ENCODE data around the gene EPC1.

The EPC1 gene

DNA sequence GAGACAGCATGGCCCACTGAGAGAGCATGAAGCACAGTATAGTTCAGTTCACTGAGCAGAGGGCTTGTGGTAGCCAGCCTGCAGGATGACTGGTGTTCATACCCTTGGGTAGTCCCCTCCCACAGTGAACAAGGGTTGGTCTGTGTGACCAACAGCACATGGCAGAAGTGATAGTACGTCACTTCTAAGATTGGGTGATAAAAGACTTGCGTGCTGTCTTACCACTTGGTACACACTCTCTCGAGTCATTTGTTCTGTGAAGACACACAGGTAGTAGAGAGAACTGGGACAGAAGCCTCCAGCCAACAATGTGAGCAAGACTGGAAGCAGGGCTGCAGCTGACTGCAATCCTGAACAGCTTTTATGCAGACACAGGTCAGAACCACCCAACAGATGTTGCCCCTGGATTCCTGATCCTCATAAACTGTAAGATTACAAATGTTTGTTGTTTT, 14.6 kb downstream of the EPC1 start:
- DNase-seq (ENCODE audit: low read depth in 2 of 2), result peak; percentile 58 to 72

DNA sequence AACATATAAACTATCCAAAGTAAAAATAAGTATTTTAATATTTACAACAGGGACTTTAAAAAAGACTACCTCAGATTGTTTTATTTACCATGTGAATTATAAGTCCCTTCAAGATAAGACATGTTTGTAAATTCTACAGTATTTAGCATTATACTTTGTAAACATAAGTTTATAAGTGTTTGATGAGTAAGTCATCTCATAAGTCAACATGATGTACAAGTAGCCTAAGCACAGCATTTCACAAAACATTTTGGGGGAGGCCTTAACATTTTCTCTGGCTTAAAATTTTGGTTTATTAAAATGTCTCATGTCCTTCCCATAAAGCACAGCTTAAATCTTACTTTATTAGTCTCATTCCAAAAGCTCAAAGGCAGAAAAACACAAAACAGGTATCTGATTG, 15.4 kb downstream of the EPC1 start:
- no peak for DNase-seq (ENCODE audit: low read depth in 2 of 2)

DNA sequence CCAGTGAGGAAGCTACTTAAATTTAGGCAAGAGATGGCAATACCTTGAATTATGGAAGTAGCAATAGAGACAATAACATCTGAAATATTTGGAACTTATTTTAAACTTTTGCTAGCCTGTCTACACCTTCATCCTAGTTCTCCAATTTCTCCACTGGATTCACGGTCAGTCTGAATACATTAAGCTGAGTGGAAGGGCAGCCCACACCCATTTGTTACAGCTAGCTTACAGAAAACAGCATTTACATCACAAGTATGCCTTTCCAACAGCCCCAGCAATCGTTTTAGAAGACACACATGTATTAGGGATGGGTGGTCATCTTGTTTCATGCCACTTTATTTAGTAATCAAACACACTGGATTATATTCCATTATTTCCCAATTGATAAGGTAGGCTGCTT, 16.7 kb downstream of the EPC1 start:
- DNase-seq (ENCODE audit: low read depth in 2 of 2), result no peak

DNA sequence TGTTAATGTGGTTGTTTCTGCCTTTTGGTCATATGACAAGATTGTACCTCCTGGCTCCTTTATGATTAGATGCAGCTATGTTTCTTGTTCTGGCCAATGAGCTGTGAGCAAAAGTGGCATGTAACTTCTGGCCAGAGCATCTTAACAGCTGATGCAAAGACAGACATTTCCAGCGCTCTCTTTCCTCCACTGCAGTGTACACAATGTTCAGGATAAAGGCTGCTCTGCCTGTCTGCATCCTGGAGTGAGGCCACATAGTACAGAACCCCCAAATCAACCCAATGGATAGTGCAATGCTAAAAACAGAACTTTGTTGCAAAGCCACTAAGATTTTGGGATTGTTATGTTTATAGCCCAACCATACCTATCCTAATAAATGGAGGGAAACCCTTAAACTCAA, 17.9 kb downstream of the EPC1 start:
- DNase-seq (ENCODE audit: low read depth in 2 of 2), result no peak

DNA sequence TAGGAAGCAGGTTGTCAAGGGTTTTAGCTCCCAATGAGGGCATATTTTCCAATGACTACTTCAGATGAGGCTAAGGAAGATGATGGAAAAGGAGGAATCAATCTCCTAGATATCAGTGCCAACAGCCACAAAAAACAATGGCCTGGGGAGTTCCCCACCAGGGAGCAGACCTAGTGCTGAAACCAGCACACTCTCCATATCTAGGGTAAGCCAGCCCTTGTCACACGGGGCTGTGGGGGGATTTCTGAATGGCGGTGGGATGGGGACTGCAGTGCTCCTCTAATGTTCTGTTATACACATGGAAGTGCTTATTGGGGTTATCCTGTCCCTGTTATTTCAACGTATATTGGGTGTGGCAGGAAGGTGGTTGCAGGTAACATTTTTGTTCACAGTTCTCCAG, 18.5 kb downstream of the EPC1 start:
- no peak for DNase-seq (ENCODE audit: low read depth in 2 of 2)

DNA sequence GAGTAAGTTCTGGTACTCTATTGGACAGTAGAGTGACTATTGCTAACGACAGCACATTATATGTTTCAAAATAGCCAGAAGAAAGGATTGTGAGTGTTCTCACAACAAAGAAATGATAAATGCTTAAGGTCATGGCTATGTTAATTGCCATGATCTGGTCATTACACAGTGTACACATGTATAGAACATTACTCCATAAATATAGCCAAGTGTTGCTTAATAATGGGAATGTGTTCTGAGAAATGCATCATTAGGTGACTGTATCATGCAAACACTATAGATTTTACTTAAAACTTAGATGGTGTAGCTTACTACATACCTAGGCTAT, 19.6 kb downstream of the EPC1 start:
- DNase-seq (ENCODE audit: low read depth in 2 of 2), result no peak

DNA sequence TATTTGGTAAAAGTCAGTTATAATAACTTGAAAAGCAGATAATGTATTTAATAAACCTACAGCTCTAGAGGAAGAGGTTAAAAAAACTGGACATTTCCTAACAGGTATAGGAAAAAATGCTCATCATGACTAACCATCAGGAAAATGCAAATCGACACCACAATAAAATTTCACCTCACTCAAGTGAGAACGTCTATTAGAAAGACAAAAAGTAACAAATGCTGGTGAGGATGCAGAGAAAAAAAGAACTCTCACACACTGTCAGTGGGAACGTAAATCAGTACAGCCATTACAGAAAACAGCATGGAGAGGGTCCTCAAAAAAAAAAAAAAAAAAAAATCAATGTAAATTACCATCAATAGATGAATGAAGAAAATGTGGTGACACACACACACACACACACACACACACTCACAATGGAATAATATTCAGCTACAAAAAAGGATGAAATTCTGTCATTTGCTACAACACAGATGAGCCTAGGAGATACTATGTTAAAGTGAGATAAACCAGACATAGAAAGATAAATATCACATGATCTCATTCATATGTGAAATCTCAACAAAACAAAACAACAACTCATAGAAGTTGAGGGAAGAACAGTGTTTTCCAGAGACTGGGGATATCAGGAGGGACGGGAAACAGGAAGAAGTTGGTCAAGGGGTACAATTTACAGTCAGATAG, 20.1 kb downstream of the EPC1 start:
- DNase-seq (ENCODE audit: low read depth in 2 of 2), result no peak

DNA sequence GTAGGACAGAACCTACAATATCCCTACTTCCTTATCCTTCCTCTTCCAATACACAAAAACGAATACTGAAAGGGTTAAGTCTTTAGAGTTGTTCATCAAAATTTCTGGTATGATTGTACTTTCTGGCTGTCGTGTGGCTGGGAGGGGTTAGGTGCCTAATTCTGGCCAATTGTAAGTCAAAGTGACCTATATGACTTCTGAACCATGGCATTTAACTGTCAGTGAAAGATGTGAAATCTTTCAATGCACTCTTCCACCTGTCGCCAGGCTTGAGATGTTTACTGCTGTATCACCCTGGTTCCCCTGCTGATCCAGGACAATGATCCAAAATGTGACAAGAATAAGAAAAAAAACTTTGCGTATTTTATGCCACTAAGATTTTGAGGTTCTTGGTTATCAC, 20.8 kb downstream of the EPC1 start:
- no peak for DNase-seq (ENCODE audit: low read depth in 2 of 2)

DNA sequence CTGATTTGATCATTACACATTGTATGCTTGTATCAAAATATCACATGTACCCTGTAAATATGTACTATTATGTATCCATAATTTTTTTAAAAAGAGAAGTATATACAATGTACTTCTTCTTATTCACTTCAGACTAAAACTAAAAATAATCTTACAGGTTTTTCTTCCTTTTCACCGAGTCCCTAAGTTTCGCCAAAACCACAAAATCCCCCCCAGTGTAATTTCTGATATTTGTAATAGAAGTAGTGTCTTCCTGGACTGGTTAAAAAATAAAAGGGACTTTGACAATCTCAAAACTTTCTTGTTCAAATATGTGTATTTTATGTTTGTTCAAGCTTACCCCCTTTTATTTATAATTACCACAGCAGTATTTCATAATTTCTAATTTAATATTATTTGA, 23.9 kb downstream of the EPC1 start:
- no peak for DNase-seq (ENCODE audit: low read depth in 2 of 2)

DNA sequence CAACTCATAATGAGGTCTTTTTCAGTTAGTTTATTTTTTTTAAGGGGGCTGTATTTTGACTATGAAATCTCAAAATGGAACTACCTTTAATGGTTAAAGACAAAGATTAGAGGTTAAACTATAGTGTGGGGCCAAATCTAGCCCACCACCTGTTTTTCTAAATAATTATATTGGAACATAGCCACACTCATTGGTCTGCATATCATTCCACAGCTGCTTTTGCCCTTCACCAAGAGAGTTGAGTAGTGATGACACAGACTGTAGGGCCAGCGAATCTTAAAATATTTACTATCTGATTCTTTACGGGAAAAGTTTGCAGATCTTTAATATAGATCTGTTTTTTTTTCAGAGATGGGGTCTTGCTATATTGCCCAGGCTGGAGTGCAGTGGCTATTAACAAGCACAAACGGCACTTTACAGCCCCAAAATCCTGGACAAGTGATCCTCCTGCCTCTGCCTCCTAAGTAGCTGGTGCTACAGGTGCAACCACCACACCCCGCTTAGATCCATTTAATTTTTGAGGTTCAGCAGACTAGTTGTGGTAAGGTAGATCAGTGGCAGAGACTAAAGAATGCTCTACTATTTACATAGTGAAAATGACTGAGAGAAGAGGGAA, 25.8 kb downstream of the EPC1 start:
- no peak for DNase-seq (ENCODE audit: low read depth in 2 of 2)

DNA sequence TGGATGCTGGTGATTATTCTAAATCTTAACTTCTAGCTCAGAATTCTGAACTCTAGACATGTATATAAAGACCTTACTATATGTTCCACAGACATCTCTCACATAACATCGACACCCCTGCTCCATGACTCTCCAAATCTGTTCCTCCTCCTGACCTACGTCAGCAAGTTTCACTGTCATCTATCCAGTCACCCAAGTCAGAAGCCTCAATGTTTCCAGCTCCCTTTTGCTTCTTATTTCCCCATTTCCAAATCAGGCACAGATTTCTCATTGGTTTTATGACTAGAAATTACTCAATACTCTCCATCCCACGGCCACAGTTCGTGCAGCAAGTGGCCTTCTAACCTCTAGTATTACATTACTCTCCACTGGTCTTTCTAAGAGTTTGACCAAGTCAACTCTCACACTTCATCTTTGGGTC, 28.5 kb downstream of the EPC1 start:
- DNase-seq (ENCODE audit: low read depth in 2 of 2), result peak in 1 of 2 donors; percentile 22

DNA sequence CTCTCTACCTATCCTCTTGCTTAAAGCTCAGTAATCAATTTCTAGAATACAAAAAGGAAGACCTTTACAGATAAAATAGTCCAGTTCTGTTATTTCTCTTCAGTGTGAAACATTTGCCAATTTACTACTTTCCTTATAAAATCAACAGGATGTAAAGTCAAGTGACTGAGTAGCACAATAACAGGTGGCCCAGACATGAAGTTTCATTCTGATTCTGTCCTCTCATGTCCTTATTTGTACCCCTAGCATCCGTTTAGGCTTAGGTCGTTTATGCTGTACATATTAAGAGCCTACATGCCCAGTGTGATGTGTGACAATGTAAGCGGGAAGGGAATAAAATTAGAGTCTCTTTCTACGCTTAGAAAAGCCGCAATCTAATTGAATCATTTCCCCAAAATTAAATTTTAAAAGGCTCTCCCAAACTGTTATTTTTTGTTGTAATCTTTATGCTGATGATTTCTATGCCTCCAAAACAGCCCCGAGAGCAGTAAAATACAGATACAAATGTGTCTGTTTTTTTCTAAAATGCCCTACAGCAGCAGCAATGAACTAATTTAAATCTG, 29.1 kb downstream of the EPC1 start:
- no peak for DNase-seq (ENCODE audit: low read depth in 2 of 2)

DNA sequence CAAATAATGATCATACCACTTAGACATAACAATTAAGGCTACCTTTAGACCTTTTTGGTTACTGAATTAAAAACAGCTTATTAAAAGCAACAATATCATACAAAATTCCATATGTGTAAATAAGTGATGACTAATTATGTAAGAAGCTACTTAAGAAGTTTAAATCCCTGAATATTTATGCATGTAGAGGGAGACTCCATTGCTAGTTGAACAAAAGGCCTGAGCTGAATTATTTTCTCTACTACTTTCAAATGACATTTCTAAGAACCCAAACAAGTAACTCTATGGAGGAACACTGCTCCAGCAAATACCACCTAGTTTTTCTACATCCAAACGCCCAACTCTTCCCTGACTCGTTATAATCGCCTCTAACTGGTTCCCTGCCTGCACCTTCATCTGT, 31.5 kb downstream of the EPC1 start:
- DNase-seq (ENCODE audit: low read depth in 2 of 2), result no peak

DNA sequence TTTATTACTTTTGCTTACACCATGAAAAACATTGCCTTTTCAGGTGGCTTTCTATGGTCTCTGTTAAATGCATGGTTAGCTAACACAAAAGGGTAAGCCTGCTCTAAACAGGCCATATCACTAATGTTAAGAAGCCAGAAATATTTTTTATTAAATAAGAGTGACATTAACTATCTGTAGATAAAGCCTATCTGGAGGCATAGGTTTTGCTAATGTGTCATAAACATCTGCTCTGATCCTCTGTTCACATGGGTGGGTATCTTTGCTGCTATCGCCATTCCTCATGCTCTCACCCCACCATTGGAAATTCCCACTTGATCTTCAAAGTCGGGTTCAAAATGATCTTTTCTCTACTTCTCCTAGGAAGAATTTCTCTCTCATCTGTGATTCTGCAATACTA, 32.4 kb downstream of the EPC1 start:
- no peak for DNase-seq (ENCODE audit: low read depth in 2 of 2)

DNA sequence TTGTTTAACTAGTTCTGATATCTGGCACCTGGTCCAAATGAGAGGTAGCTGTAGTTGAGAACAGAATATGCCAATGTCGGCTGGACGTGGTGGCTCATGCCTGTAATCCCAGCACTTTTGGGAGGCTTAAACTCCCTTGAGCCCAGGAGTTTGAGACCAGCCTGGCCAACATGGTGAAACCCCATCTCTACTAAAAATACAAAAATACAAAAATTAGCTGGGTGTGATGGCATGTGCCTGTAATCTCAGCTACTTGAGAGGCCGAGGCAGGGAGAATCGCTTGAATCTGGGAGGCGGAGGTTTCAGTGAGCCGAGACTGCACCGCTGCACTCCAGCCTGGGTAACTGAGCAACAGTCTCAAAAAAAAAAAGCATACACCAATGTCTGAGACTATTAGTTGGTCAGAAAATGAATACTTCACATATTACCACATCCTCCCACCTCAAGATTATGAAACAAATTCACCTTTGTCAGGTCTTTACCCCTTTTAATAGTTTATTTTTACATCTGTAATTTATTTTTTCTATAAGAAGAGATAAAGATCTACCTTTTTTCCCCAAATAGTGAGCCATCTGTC, 38.8 kb downstream of the EPC1 start:
- DNase-seq (ENCODE audit: low read depth in 2 of 2), result no peak

DNA sequence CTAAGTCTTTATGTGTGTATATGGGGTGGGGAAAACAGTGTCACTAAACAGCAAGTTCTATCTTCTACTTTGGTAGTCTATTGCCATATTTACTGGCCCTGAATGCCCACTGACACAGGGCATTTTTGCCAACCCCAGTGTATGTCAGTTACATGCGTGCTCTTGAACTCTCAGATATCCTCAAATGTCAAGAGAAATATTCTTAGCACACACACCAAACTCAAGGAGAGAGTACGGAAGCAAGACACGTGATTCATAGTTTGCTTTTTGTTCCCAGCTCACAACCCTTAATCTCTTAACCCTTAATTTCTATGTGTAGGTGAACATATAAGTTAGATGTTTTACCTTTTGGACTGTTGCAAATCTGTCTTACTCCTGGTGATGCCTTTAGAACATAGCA, 39.3 kb downstream of the EPC1 start:
- DNase-seq (ENCODE audit: low read depth in 2 of 2), result no peak

DNA sequence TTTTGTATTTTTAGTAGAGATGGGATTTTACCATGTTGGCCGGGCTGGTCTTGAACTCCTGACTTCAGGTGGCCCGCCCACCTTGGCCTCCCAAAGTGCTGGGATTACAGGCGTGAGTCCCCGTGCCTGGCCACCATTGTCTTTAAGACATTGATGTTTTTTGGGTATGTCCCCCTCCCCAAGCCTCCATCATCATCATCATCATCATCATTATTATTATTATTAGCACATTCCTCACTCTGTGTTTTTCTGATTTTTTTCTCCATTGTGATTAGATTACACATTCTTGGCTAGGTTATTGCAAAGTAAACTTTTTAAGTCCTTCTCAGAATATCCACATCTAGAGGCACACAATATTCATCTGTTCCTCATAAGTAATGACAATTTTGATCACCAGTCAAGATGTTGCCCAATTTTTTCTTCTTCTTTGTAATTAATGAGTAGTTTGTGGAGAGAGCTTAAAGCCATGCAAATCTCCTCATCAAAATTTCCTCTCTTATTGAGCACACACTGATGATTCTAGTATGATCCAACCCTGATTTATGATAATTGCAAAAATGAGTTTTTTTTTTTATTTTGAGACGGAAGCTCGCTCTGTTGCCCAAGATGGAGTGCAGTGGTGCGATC, 47.5 kb downstream of the EPC1 start:
- DNase-seq (ENCODE audit: low read depth in 2 of 2), result no peak

DNA sequence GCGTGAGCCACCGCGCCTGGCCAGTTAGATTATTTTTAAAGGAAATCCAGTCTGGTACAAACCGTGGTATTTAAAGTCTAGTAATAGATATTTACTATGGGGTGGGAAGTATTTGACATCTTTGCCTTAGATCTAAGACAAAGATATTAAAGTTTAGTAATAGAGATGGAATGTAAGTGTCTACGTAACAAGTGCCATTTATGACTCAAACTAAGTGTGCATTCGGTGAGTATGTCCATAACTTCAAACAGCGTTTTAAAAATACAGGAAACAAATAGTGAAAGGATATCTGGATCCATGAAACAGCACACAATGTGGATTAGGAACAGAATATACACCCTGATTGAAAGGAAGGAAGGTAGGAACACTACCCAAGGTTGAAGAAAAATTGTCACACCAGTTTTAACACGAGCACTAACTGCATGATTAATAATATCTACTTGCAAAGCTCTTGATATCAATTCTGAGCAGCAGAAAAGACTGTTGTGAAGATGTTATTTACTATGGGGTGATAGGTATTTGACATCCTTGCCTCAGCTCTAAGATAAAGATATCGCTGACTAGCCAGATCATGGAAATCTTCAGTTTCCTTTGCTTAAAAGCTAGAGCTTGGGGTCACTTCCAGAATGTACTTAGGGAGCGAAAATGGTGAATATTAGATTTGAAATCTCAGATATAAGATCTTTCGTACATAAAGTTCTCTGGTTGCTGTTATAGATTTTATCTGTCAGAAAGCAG, 48.7 kb downstream of the EPC1 start:
- no peak for DNase-seq (ENCODE audit: low read depth in 2 of 2)

DNA sequence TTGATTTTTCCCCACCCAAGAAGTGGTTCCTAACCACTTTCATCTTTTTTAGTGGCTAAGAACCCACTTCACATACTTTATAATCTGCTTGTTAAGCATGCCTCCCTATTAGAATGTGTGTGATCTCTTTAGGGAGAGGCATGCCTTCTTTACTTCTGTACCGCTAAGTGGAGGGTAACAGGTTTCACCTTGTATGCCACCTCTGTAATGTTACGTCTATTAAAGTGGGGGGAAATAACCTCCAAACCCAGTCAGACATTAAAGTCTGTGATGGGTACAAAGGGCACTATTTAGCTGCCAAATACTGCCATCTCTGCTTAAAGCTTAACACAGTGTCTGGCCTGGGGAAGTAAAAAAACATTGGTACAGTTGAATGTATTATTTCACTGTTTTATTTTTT, 51.9 kb downstream of the EPC1 start:
- no peak for DNase-seq (ENCODE audit: low read depth in 2 of 2)

DNA sequence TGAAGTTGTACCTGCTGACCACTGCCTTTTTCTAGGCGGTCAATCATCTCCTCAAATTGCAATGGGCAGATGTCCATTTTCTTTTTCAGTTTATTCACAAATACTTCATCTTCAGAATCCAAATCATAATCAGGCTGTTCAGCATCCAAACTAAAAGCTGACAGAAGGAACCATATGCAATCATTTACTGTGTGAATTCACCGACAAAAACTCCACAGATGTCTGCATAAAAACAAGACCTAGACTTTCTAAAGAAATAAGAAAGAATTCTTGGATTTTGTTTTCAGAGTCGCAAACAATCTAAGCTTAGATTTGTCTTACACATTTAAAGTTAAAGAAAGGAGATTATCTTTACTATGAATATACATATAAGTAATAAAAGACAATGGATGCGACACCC, 53.4 kb downstream of the EPC1 start:
- no peak for DNase-seq (ENCODE audit: low read depth in 2 of 2)

DNA sequence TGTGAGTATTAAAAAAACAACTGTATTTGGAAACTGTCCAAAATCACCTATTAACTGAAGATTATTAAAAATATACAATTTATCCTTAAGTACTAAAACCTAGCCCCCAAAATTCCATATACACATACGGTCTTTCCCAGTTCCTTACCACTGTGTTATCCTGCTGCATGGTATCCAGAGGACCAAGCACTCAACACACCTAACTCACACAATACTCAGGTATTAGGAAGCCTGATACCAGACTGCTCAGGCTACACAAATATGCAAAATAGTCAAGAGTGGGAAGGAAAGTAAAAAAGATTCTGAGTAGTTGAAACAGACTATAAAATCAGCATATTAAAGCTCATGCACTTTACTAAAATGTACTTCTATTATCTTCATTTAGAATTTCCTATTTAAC, 67.2 kb downstream of the EPC1 start:
- no peak for DNase-seq (ENCODE audit: low read depth in 2 of 2)

DNA sequence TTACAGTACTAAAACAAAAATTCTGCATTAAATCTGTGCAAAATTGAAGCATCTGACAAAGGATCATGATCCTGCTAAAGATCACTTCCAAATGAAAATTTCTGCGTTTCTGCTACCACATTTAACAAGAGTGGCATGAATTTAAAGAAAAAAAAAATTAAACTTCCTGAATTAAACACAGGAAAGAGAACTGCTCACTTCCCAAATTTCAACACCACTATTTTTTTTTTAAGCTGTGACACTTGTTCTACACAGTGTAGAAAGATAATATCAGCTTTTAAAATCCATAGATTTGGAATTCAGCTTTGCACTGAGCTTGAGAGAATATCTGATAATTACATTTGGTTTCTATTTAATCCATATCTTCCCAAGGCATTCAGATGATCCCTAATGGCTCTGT, 73.6 kb downstream of the EPC1 start:
- DNase-seq (ENCODE audit: low read depth in 2 of 2), result no peak
